Gastroesophageal sphincter (tissue), 3 donors: ENCODE measurements around the gene DDX53.

ENCODE experiments used
- EP300 ChIP-seq: sonication (generic); formaldehyde crosslinking; IDR thresholded peaks from one replicate; pipeline ENCODE4 v1.6.1; 2017; ENCODE audit warnings: antibody characterized with exemption, mild to moderate bottlenecking
- POLR2A ChIP-seq, 2 donors: fragments of 450-650 bp; IDR thresholded peaks; one replicate each; pipeline ENCODE4 v1.6.1; 2017; ENCODE audit warnings: antibody characterized with exemption in 2 of 2, mild to moderate bottlenecking in 2 of 2, moderate library complexity in 1 of 2
- POLR2AphosphoS5 ChIP-seq: sonication (generic); formaldehyde crosslinking; IDR thresholded peaks from one replicate; pipeline ENCODE4 v1.6.1; 2017; ENCODE audit warnings: antibody characterized with exemption
- TF ChIP-seq, protein P1 (sequence below), 4 experiments: fragments of 200-600 bp in 2 of 4; fragments of 450-650 bp in 2 of 4; sonication (generic) in 1 of 4; IDR thresholded peaks; one replicate each; pipeline ENCODE4 v1.5.1; 2017 to 2019; ENCODE audit warnings: antibody characterized with exemption in 4 of 4, mild to moderate bottlenecking in 2 of 4, moderate library complexity in 2 of 4

DNA sequence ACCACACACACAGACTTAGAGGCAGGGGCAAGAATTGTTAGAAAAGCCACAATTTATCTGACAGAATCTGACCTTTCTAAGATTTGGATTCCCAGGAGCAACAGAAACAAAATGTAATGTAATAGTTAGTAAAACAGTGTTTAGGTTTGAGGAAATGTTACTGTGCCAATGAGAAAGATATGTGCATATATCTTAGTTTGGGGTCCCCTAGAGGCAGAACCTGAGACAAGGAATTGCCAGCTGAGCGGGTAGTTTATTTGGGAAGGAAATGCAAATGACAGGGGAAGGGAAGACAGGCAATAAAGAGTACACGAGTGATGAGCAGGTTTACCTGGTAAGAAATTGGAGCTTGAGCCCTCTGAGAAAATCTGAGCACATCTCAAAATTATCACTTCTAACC lies 31.3 kb upstream of the DDX53 start:
- TF ChIP-seq POLR2AphosphoS5 (no peak), EP300 (no peak), POLR2A (IDR thresholded peaks at IDR 0.05) (no peak)
- TF ChIP-seq, protein P1, sequence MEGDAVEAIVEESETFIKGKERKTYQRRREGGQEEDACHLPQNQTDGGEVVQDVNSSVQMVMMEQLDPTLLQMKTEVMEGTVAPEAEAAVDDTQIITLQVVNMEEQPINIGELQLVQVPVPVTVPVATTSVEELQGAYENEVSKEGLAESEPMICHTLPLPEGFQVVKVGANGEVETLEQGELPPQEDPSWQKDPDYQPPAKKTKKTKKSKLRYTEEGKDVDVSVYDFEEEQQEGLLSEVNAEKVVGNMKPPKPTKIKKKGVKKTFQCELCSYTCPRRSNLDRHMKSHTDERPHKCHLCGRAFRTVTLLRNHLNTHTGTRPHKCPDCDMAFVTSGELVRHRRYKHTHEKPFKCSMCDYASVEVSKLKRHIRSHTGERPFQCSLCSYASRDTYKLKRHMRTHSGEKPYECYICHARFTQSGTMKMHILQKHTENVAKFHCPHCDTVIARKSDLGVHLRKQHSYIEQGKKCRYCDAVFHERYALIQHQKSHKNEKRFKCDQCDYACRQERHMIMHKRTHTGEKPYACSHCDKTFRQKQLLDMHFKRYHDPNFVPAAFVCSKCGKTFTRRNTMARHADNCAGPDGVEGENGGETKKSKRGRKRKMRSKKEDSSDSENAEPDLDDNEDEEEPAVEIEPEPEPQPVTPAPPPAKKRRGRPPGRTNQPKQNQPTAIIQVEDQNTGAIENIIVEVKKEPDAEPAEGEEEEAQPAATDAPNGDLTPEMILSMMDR (IDR thresholded peaks at IDR 0.05) = no peak
